ENCODE data around the gene SLC6A19. TPM values are rescaled to one million over a fixed set of nuclear protein-coding genes. Genes with fewer than 3 reads are reported as not detected.

Gene SLC6A19
- total and polyA plus RNA-seq, 4 donors = 0.17 to 4.9 (median 0.91) TPM

GRCh38 chr5:1202798-1203185 is 1.4 kb downstream of the SLC6A19 start:
- TF ChIP-seq RAD21 (IDR thresholded peaks at IDR 0.05) (no peak), ZBTB33 (IDR thresholded peaks at IDR 0.05) (no peak), ATF3 (IDR thresholded peaks at IDR 0.05) (no peak), SP1 (IDR thresholded peaks at IDR 0.05) (no peak), FOXA2 (IDR thresholded peaks at IDR 0.05) (no peak), EGR1 (IDR thresholded peaks at IDR 0.05; ENCODE audit: low read depth in 2 of 2) (no peak), YY1 (IDR thresholded peaks at IDR 0.05) (no peak), CTCF (IDR thresholded peaks at IDR 0.05; ENCODE audit: low read depth, low read length, missing input control) (no peak), REST (IDR thresholded peaks at IDR 0.05) (no peak), HNF4A (conservative IDR thresholded peaks at IDR 0.05) (no peak), RXRA (IDR thresholded peaks at IDR 0.05) (no peak), GABPA (IDR thresholded peaks at IDR 0.05 in 1 of 2, conservative IDR thresholded peaks at IDR 0.05 in 1 of 2) (no peak), JUND (IDR thresholded peaks at IDR 0.05) (no peak), MAX (IDR thresholded peaks at IDR 0.05) (no peak), TAF1 (conservative IDR thresholded peaks at IDR 0.05) (no peak)
- H3K9ac ChIP-seq (ENCODE audit: low read depth in 1 of 2, low read length in 2 of 2) = no peak overlapping the region
- no peak overlapping the region for H3K27ac ChIP-seq (ENCODE audit: low read depth in 1 of 2, low read length in 2 of 2)
- no peaks in the 10 kb centered on the region for H3K27me3 ChIP-seq (ENCODE audit: control insufficient read depth in 4 of 4, insufficient read depth in 4 of 4, low read length in 3 of 4)
- peaks cover 0 to 10% (median 4%) of the 10 kb centered on the region in 4 donors for H3K4me1 ChIP-seq (ENCODE audit: control insufficient read depth in 4 of 4, insufficient read depth in 4 of 4, low read length in 3 of 4)
- DNase-seq (ENCODE audit: low spot score) = no peak
- H3K4me3 ChIP-seq (ENCODE audit: low read depth in 1 of 3, low read length in 3 of 3) = no peak overlapping the region
- no peaks in the 10 kb centered on the region for H3K9me3 ChIP-seq (ENCODE audit: control insufficient read depth in 4 of 4, low read length in 3 of 4)
- no peaks in the 10 kb centered on the region for H3K36me3 ChIP-seq (ENCODE audit: control insufficient read depth in 4 of 4, insufficient read depth in 3 of 4, low read depth in 1 of 4, low read length in 3 of 4)
- WGBS = 91% methylated on average over 7 of the region's 7 CpGs
